Loucy (cell line): ENCODE results near the gene TMEM231.
"Not testable (repeated sequence)": the region's sequence is repeated elsewhere in the genome, so short reads cannot be mapped to it uniquely, and the experiment has no call there.

Experiments used
- EZH2phosphoT487 ChIP-seq: fragments of 200-600 bp; IDR thresholded peaks from 2 replicates; pipeline ENCODE4 v1.6.1; 2018; ENCODE audit warnings: antibody characterized with exemption, mild to moderate bottlenecking, moderate library complexity, borderline replicate concordance
- TF ChIP-seq, protein P1 (sequence below): fragments of 200-600 bp; sonication (generic); conservative IDR thresholded peaks from 2 replicates; pipeline ENCODE4 v1.5.1; 2014; ENCODE audit warnings: mild to moderate bottlenecking, antibody characterized with exemption, low read length

DNA sequence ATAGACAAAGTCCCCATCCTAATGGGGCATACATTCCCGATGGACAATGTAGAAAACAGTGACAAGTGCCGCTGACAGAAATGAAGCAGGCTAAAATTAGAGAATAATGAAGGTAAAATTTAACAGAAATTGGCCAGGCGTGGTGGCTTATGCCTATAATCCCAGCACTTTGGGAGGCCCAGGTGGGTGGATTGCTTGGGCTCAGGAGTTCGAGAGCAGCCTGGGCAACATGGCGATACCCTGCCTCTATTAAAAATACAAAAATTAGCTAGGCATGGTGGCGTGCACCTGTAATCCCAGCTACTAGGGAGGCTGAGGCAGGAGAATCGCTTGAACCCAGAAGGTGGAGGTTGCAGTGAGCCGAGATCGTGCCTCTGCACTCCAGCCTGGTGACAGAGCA, 7.6 kb downstream of the TMEM231 start:
- not testable (repeated sequence) for TF ChIP-seq EZH2phosphoT487
- TF ChIP-seq, protein P1, sequence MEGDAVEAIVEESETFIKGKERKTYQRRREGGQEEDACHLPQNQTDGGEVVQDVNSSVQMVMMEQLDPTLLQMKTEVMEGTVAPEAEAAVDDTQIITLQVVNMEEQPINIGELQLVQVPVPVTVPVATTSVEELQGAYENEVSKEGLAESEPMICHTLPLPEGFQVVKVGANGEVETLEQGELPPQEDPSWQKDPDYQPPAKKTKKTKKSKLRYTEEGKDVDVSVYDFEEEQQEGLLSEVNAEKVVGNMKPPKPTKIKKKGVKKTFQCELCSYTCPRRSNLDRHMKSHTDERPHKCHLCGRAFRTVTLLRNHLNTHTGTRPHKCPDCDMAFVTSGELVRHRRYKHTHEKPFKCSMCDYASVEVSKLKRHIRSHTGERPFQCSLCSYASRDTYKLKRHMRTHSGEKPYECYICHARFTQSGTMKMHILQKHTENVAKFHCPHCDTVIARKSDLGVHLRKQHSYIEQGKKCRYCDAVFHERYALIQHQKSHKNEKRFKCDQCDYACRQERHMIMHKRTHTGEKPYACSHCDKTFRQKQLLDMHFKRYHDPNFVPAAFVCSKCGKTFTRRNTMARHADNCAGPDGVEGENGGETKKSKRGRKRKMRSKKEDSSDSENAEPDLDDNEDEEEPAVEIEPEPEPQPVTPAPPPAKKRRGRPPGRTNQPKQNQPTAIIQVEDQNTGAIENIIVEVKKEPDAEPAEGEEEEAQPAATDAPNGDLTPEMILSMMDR = not testable (repeated sequence)
